Activated gamma-delta T cell treated with Interleukin-2 at 50 U/mL for 16 hours (primary cell): ENCODE results near the gene TNFSF4.

Experiments used
- DNase-seq: peaks from one replicate; pipeline ENCODE4 v3.0.0-alpha.2; 2020

The TNFSF4 gene

GRCh38 chr1:173210283-173210682, 3.2 kb upstream of the TNFSF4 start:
- DNase-seq: no peak

- DNase-seq: no peak
Measured at GRCh38 chr1:173208868-173209267, 1.7 kb upstream of the TNFSF4 start.

GRCh38 chr1:173208146-173208545, 1.0 kb upstream of the TNFSF4 start:
- DNase-seq: no peak

- peak; percentile 35 for DNase-seq
Measured at GRCh38 chr1:173205146-173206051, 1.7 kb downstream of the TNFSF4 start.

- no peak for DNase-seq
Measured at GRCh38 chr1:173204693-173205092, 2.4 kb downstream of the TNFSF4 start.

GRCh38 chr1:173202424-173203145, 4.5 kb downstream of the TNFSF4 start:
- DNase-seq: no peak

- DNase-seq: no peak
Measured at GRCh38 chr1:173201969-173202368, 5.2 kb downstream of the TNFSF4 start.

- no peak for DNase-seq
Measured at GRCh38 chr1:173195596-173196088, 11.5 kb downstream of the TNFSF4 start.

- DNase-seq: no peak
Measured at GRCh38 chr1:173193639-173194038, 13.5 kb downstream of the TNFSF4 start.

GRCh38 chr1:173191011-173191705, 16.0 kb downstream of the TNFSF4 start:
- no peak for DNase-seq

GRCh38 chr1:173190101-173190936, 16.8 kb downstream of the TNFSF4 start:
- DNase-seq: no peak

- no peak for DNase-seq
Measured at GRCh38 chr1:173187671-173188237, 19.4 kb downstream of the TNFSF4 start.

- no peak for DNase-seq
Measured at GRCh38 chr1:173181791-173182190, 25.3 kb downstream of the TNFSF4 start.

GRCh38 chr1:173176246-173176645, 30.9 kb downstream of the TNFSF4 start:
- DNase-seq: no peak

GRCh38 chr1:173175514-173176145, 31.5 kb downstream of the TNFSF4 start:
- no peak for DNase-seq

GRCh38 chr1:173173388-173173787, 33.7 kb downstream of the TNFSF4 start:
- DNase-seq: no peak

- no peak for DNase-seq
Measured at GRCh38 chr1:173171152-173171551, 36.0 kb downstream of the TNFSF4 start.

- no peak for DNase-seq
Measured at GRCh38 chr1:173168941-173169340, 38.2 kb downstream of the TNFSF4 start.

GRCh38 chr1:173164686-173165085, 42.4 kb downstream of the TNFSF4 start:
- no peak for DNase-seq

- no peak for DNase-seq
Measured at GRCh38 chr1:173164178-173164577, 43.0 kb downstream of the TNFSF4 start.

GRCh38 chr1:173163222-173163621, 43.9 kb downstream of the TNFSF4 start:
- DNase-seq: no peak
